RPMI8226 (cell line): Measurements from ENCODE around the gene EIF3D.
A peak's percentile ranks its signal among the peaks of the same experiment; 100 is the strongest.
"Not testable (repeated sequence)": the region's sequence is repeated elsewhere in the genome, so short reads cannot be mapped to it uniquely, and the experiment has no call there.

Experiments used
- DNase-seq: peaks from one replicate; pipeline ENCODE4 v3.0.0-alpha.2; 2015

Gene EIF3D

GRCh38 chr22:36548606-36549005 is 19.6 kb upstream of the EIF3D start:
- no peak for DNase-seq

GRCh38 chr22:36546932-36547331 is 18.0 kb upstream of the EIF3D start:
- DNase-seq: no peak

DNA sequence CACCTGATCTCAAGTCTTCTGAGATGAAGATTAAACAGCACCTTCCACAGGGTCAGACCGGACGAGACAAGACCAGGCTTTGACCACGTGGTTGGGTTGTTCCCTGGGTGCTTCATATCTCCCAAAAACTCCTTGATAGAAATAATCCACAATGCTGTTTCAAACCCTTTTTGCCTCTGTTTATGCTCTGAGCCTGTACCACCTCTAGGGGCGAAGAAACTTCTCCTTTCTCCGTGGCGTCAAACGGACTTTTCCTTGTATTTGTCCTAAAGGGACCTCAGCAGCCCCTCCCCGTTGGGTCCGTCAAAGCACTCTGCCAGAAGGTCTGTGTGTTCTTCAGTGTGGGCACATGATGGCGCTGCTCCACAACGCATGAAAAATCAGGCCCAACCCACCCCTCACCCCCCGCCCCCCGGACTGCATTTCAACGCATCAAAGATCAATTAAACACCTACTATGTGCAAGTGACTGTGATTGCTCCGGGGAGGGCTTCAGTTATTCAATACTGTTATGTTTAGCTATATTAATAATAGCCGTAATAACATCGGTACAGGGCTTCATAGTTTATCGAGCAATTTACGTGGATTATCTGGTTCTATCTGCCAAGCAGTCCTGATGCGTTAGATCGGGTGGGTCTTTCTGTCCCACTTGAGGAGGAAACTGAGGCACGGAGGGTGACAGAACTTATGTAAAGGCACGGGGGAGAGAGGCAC is 17.3 kb upstream of the EIF3D start:
- DNase-seq: peak; percentile 72

DNA sequence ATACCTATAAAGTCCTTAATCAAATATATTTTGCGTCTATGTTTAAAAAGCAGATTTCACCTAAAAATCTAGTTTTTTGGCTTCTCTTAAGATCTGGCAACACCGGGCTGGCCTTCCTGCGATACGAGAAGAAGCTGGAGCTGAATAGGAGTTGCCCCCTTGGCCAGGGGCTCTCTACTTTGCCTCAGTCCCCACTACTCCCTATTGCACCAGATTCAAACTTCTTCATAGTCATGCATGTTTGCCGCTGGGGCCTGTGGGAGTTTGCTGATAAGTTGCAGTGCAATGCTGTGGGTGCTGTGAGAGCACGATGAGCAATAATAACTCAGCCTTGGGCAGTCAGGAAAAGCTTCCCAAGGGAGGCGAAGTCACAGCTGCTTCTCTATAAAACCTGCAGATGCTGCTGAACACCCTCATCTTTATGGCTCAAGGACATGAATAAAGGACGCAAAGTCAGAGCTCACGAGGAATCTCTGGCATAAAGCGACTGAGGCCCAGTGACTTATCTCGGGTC is 15.2 kb upstream of the EIF3D start:
- no peak for DNase-seq

GRCh38 chr22:36541831-36542411 is 13.0 kb upstream of the EIF3D start:
- peak; percentile 66 for DNase-seq

GRCh38 chr22:36540867-36541642 is 12.1 kb upstream of the EIF3D start:
- no peak for DNase-seq

DNA sequence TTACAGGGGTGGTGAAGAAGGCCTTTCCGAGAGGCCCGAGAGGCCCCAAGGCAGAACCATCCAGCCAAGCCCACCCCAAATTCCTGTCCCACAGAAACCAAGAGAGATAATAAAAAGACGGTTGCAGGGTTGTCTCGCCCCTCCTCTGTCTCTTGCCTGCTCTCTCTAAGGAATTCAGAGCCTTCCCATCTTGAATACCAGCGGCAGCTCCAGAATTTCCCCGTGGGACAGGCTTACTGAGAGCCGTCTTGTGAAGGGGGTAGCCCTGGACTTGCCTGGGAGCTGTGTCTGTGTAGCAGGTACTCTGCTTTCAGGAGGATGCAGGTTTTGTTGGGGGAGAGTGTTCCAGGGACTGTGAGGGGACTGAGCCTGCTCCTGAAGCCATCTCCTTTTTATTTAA is 9.6 kb upstream of the EIF3D start:
- no peak for DNase-seq

DNA sequence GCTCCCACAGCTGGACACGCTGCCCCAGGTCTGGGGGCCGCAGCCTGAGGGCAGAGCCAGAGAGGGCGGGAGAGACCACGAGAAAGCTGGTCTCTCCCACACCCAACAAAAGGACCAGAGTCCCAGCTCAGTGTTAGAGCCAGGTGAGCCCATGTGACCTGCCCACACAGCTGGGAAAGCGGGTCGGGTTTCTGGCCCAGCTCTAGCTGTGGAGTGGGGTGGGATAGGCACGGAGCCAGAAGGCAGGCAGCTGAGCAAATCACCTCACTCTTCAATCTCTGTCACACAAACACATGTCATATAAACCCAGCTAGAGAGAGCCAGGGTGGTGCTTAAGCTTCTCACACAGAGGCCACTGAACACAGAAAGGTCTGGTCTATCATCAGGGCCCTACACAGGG is 7.8 kb upstream of the EIF3D start:
- no peak for DNase-seq

DNA sequence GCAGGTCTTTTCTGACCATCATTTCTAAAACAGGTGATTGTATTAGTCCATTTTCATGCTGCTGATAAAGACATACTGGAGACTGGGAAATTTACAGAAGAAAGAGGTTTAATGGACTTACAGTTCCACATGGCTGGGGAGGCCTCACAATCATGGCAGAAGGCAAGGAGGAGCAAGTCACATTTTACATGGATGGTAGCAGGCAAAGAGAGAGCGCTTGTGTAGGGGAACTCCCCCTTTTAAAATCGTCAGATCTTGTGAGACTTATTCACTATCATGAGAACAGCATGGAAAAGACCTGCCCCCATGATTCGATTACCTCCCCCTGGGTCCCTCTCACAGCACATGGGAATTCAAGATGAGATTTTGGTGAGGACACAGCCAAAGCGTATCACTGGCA is 4.4 kb upstream of the EIF3D start:
- not testable (repeated sequence) for DNase-seq

DNA sequence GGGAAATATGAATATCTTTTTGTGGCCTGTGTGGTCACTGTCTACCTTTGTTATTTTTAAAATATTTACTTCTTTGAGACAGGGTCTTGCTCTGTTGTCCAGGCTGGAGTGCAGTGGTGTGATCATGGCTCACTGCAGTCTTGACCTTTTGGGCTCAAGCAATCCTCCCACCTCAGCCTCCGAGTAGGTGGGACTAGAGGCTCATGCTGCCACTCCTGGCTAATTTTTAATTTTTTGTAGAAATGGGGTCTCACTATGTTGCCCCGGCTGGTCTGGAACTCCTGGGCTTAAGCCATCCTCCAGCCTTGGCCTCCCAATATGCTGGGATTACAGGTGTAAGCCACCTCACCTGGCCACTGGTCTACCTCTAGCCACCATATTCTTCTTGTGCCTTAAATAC is 3.5 kb upstream of the EIF3D start:
- DNase-seq: no peak

DNA sequence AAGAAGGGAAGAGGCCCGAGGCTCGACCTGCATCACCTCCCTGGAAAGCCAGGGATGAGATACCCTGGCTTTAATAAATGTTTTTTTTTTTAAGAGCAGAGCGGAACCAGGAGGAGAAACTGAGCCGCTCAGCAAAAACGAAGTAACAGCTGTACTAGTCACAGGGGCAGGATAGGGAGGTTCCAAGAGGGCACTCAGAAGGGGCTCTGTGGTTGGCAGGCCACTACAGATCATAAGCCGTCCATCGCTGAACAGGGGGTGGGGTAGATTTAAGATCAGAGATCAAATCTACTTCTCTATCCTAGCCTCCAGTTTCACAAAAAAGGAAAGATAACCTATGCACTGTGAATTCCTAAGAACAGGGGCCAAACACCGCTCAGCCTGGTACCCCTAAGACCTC is 625 bp downstream of the EIF3D start:
- DNase-seq: peak; percentile 62

DNA sequence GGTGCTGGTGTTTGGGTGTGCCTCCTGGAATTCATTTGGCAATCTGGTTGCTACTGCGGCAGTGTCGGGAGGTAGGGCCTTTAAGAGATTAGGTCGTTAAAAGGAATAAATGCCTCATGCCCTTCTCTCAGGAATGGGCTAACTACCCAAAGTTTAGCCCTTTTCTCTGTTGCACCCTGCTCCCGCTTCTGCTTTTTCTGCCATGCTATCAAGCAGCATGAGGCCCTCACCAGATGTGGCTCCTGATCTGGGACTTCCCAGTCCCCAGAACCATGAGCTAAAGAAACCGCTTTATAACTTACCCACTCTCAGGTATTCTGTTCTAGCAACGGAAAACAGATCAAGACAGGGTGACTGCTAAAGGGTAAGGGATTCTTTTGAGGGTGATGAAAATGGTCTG is 6.3 kb downstream of the EIF3D start:
- no peak for DNase-seq

DNA sequence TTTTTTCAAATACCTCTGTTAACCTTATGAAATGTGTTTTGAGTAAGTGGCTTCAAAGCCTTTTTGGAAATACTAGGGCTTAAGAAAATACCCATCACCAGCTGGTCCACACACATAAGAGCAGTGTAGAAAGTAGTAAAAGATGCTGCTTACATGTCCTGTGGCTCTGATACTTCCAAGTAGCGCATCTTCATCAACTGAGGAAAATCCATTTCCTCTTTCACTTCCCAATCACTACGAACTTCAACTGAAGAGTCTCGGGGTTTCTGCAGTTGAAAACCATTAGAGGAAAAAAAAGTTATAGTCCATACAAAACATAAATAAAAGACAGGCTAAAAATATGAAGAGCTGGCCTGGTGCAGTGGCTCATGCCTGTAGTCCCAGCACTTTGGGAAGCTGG is 8.5 kb downstream of the EIF3D start:
- no peak for DNase-seq

GRCh38 chr22:36519906-36520305 is 9.1 kb downstream of the EIF3D start:
- DNase-seq: not testable (repeated sequence)

DNA sequence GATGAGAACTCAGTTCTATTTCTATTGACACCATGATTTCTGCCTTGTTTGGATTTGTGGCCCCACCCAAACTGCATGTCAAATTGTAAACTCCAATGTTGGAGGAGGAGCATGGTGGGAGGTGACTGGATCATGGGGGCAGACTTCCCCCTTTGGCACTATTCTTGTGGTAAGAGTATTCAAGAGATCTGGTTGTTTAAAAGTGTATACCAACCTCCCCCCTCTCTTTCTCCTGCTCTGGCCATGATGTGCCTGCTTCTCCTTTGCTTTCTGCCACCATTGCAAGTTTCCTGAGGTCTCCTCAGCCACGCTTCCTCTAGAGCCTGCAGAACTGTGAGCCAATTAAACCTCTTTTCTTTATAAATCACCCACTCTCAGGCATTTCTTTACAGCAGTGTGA is 14.2 kb downstream of the EIF3D start:
- no peak for DNase-seq

DNA sequence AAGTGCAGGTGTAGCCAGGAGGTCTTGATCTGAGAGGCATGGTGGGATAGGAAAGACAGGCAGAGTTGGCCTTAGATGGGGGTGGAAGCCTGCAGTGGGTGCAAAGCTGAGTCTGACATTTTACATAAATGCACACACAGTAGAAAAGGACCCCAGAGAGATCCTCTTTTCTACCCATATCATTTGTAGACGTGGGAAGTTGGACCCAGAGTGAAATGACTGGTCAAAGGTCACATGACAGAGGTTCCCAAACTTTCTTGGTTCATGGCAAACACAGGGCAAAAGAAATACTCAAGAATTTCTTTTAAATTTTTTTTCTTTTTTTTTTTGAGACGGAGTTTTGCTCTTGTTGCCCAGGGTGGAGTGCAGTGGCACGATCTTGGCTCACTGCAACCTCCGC is 16.0 kb downstream of the EIF3D start:
- DNase-seq: no peak

GRCh38 chr22:36512333-36512732 is 16.6 kb downstream of the EIF3D start:
- DNase-seq: no peak

- peak; percentile 41 for DNase-seq
Observed at GRCh38 chr22:36510966-36511881, 17.7 kb downstream of the EIF3D start.

DNA sequence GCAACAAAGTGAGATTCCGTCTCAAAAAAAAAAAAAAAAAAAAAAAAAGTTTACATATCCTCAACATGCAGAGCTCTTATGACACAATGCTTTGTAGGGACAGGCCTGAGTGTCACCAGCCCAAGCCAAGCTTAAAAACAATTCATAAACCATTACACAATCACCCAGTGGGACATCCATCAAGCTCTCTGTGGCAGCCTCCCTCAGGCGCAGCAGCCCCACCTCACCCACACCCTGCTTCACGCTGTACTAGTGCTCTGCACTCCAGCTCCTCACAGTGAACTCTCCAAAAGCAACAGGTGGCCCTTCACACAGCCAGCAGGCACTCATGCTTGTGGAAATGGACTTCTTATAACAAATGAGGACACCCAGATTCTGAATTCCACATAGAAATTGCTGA is 18.6 kb downstream of the EIF3D start:
- no peak for DNase-seq

DNA sequence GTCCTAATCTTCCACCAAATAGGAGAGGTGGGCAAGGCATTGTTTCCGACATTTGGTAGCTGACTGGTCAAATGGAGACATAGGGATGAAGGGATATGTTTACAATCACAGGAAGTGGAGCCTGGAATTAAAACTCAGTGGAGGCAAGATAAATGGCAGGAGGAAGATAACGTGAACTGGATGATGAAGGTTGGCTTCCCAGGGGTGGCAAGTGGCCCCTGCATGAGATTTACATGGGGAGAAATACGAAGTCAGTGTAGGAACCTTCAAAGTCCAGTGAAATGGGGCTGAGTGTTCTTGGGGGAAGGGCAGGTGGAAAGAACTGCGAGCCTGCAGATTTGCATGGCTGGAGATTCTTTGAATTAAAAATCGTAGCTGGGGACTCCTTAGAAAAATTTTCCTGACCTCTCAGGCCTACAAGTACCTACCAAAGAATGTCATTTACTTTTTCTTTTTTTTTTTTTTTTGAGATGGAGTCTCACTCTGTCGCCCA is 21.4 kb downstream of the EIF3D start:
- no peak for DNase-seq

GRCh38 chr22:36506637-36507517 is 22.1 kb downstream of the EIF3D start, which contains the start of gene FOXRED2:
Gene FOXRED2 (minus strand): TSS chr22:36507040. CDS start chr22:36506422, 618 bp downstream.
- DNase-seq: peak; percentile 95
